ENCODE measurements around the gene ZDHHC7. TPM values are rescaled to one million over a fixed set of nuclear protein-coding genes. Genes with fewer than 3 reads are reported as not detected.

ZDHHC7 gene
- total and polyA plus RNA-seq, 2 donors (not counting 1 experiment from before 2014, with no cell fraction given) = 96.4 to 135 TPM

DNA sequence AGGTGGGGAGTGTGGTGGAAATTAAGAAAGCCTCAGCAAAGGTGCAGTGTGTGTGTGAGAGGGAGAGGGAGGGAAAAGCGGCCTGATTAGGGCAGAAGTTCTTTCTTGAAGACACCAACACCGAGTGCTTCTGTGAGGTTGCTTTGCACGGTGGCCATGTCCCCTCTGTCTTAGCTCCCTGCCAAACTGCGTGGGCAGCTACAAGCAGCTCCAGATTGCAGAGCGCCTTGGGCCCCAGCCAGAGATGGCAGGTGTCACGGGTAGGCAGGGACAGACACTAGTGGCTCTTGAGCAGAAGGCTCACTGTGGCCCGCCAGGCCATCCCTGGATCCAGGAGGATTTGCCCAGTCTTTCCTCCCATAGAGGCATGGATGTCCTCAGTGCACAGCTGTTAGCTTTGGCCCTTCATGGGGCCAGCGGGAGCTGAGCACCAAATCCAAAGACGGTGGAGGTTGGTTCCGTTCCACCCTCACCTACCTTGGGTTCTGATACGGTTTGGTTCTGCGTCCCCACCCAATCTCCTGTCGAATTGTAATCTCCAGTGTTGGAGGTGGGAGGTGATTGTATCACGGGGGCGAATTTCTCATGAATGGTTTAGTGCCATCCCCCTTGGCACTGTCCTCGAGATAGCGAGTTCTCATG, 37.7 kb upstream of the ZDHHC7 start:
- Histone ChIP-seq H3K79me2 (ENCODE audit: control insufficient read depth, insufficient read depth, low read length) (no peaks in the 10 kb centered on the region), H3K4me2 (ENCODE audit: extremely low read depth, insufficient read depth, low read length) (no peak overlapping the region), H3K36me3 (ENCODE audit: control insufficient read depth, insufficient read depth, low read length) (no peaks in the 10 kb centered on the region), H3K9me3 (ENCODE audit: control insufficient read depth, insufficient read depth, low read depth, low read length) (no peaks in the 10 kb centered on the region), H3K4me3 (replicated peaks in 1 of 4; ENCODE audit: control extremely low read depth in 1 of 4, insufficient read depth in 1 of 4, low read depth in 3 of 4, low read length in 4 of 4) (no peak overlapping the region), H3K27me3 (ENCODE audit: control insufficient read depth, insufficient read depth, low read length) (no peaks in the 10 kb centered on the region), H3K27ac (ENCODE audit: insufficient read depth, low read length) (no peak overlapping the region), H3K4me1 (ENCODE audit: control insufficient read depth, extremely low read depth, insufficient read depth, low read length) (no peaks in the 10 kb centered on the region), H4K20me1 (ENCODE audit: control insufficient read depth, extremely low read depth, insufficient read depth, low read length) (no peaks in the 10 kb centered on the region), H2AFZ (ENCODE audit: low read length) (no peak overlapping the region), H3K9ac (ENCODE audit: insufficient read depth, low read length) (no peak overlapping the region)
- TF ChIP-seq, protein P1, sequence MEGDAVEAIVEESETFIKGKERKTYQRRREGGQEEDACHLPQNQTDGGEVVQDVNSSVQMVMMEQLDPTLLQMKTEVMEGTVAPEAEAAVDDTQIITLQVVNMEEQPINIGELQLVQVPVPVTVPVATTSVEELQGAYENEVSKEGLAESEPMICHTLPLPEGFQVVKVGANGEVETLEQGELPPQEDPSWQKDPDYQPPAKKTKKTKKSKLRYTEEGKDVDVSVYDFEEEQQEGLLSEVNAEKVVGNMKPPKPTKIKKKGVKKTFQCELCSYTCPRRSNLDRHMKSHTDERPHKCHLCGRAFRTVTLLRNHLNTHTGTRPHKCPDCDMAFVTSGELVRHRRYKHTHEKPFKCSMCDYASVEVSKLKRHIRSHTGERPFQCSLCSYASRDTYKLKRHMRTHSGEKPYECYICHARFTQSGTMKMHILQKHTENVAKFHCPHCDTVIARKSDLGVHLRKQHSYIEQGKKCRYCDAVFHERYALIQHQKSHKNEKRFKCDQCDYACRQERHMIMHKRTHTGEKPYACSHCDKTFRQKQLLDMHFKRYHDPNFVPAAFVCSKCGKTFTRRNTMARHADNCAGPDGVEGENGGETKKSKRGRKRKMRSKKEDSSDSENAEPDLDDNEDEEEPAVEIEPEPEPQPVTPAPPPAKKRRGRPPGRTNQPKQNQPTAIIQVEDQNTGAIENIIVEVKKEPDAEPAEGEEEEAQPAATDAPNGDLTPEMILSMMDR (conservative IDR thresholded peaks at IDR 0.05 in 1 of 2, IDR thresholded peaks at IDR 0.05 in 1 of 2; ENCODE audit: low read depth in 1 of 2, low read length in 2 of 2) = no peak
- TF ChIP-seq EZH2 (IDR thresholded peaks at IDR 0.05; ENCODE audit: low read length, missing control alignments) = no peak
- no peak for DNase-seq (ENCODE audit: low read depth in 2 of 2)

DNA sequence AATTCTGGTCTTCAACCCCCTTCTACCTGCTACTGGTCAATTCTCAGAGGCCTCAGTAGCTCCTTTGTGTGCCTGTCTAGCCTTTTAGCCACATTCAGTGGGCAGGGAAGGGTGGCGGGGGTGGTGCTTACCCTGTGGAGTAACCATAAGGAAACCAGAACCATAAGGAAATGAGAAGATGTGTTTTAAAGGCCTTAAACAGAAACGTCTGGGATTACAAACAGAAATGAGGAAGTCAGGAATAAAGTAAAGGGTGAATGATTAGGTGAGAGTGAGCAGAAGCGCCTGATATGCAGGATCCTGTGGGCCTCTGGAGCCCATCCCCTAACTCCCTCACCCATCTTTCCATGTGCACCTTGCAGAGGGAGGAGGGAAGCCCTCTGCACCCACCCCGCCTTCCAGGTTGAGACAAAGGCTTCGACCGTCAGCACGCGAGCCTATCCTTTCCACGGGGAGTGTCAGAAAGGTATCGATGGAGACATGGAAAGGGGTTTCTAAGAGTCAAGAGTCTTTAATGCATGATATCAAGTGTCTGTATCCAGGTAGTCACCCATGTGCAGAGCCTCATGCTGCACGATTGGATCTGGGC, 36.6 kb upstream of the ZDHHC7 start:
- H3K4me3 ChIP-seq (replicated peaks in 1 of 4; ENCODE audit: control extremely low read depth in 1 of 4, insufficient read depth in 1 of 4, low read depth in 3 of 4, low read length in 4 of 4) = no peak overlapping the region
- no peak overlapping the region for H3K27ac ChIP-seq (ENCODE audit: insufficient read depth, low read length)
- no peaks in the 10 kb centered on the region for H3K36me3 ChIP-seq (ENCODE audit: control insufficient read depth, insufficient read depth, low read length)
- no peaks in the 10 kb centered on the region for H3K9me3 ChIP-seq (ENCODE audit: control insufficient read depth, insufficient read depth, low read depth, low read length)
- H3K27me3 ChIP-seq (ENCODE audit: control insufficient read depth, insufficient read depth, low read length) = no peaks in the 10 kb centered on the region
- DNase-seq (ENCODE audit: low read depth in 2 of 2) = no peak
- no peak overlapping the region for H3K4me2 ChIP-seq (ENCODE audit: extremely low read depth, insufficient read depth, low read length)
- no peaks in the 10 kb centered on the region for H4K20me1 ChIP-seq (ENCODE audit: control insufficient read depth, extremely low read depth, insufficient read depth, low read length)
- no peak overlapping the region for H2AFZ ChIP-seq (ENCODE audit: low read length)
- no peak for TF ChIP-seq EZH2 (IDR thresholded peaks at IDR 0.05; ENCODE audit: low read length, missing control alignments)
- TF ChIP-seq, protein P1 (conservative IDR thresholded peaks at IDR 0.05 in 1 of 2, IDR thresholded peaks at IDR 0.05 in 1 of 2; ENCODE audit: low read depth in 1 of 2, low read length in 2 of 2) = no peak
- no peak overlapping the region for H3K9ac ChIP-seq (ENCODE audit: insufficient read depth, low read length)
- H3K79me2 ChIP-seq (ENCODE audit: control insufficient read depth, insufficient read depth, low read length) = no peaks in the 10 kb centered on the region
- no peaks in the 10 kb centered on the region for H3K4me1 ChIP-seq (ENCODE audit: control insufficient read depth, extremely low read depth, insufficient read depth, low read length)

DNA sequence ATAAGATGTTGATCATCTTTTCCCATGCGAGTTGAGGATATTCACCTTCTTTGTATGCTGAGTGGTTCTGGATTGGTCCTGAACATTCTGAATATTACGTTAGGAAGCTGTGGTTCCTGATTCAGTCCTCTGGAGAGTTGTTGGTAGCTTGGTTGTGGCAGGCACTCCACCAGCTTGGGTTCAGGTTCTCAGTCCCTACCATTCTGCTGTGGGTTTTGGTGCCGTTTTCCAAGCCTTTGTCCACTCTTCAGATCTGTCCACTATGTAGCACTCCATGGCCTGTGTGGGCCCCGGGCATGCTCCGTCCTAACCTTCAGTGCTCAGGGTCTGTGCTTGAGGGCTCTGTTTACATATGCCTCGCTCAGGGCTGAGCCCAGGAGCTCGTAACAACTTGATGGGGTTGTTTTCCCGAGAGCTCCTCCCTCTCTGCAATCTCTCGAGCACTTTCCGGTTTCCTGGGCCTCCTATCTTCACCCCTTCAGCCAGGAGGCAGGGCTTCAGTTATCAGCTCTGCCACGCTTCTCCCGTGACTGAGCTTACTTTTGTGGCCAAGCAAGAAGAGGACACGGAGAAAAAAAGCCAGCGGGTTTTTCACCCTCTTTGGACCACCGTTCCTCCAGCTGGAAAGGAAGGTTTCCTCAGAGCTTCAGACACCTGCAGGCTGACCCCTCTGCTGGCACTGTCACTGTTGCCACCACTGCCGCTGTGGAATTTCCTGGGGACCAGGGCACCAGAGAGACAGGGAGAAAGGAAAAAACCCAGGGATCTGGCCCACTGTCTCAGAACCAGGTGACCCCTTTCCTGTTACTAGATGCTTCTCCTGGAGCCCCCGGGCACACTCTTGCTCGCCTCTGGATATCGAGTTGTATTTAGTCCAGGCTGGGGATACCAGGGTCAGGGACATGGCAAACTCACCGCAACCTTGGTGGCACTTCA, 35.9 kb upstream of the ZDHHC7 start:
- Histone ChIP-seq H3K4me3 (replicated peaks in 1 of 4; ENCODE audit: control extremely low read depth in 1 of 4, insufficient read depth in 1 of 4, low read depth in 3 of 4, low read length in 4 of 4) (no peak overlapping the region), H3K4me1 (ENCODE audit: control insufficient read depth, extremely low read depth, insufficient read depth, low read length) (no peaks in the 10 kb centered on the region), H3K9me3 (ENCODE audit: control insufficient read depth, insufficient read depth, low read depth, low read length) (no peaks in the 10 kb centered on the region), H3K27me3 (ENCODE audit: control insufficient read depth, insufficient read depth, low read length) (no peaks in the 10 kb centered on the region), H3K36me3 (ENCODE audit: control insufficient read depth, insufficient read depth, low read length) (no peaks in the 10 kb centered on the region), H3K27ac (ENCODE audit: insufficient read depth, low read length) (no peak overlapping the region), H3K9ac (ENCODE audit: insufficient read depth, low read length) (no peak overlapping the region), H3K4me2 (ENCODE audit: extremely low read depth, insufficient read depth, low read length) (no peak overlapping the region), H2AFZ (ENCODE audit: low read length) (no peak overlapping the region), H4K20me1 (ENCODE audit: control insufficient read depth, extremely low read depth, insufficient read depth, low read length) (no peaks in the 10 kb centered on the region), H3K79me2 (ENCODE audit: control insufficient read depth, insufficient read depth, low read length) (no peaks in the 10 kb centered on the region)
- no peak for DNase-seq (ENCODE audit: low read depth in 2 of 2)
- TF ChIP-seq, protein P1 (conservative IDR thresholded peaks at IDR 0.05 in 1 of 2, IDR thresholded peaks at IDR 0.05 in 1 of 2; ENCODE audit: low read depth in 1 of 2, low read length in 2 of 2) = no peak
- no peak for TF ChIP-seq EZH2 (IDR thresholded peaks at IDR 0.05; ENCODE audit: low read length, missing control alignments)
